ENCODE data around the gene DAAM2. TPM values are rescaled to one million over a fixed set of nuclear protein-coding genes. Genes with fewer than 3 reads are reported as not detected.

DAAM2 gene
- total RNA-seq, 1 donor from 2014 or later, result 0.34 TPM

DNA sequence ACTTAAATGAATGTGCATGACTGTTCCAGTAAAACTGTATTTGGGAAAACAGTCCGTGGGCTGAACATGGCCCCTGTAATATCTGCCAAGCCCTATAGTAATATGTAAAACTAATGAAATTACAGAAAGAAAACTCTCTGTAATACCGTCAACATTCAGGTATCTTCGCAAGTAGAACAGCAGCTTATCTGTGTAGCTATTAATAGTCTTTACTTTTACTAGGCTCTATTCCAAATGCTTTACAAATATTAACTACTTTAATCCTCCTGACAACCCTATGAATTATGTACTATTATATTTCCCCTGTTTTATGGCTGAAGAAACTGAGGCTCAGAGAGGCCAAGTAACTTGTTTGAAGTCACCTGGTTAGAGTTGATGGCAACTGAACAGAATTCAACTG is 57.1 kb downstream of the DAAM2 start:
- DNase-seq, result no peak

DNA sequence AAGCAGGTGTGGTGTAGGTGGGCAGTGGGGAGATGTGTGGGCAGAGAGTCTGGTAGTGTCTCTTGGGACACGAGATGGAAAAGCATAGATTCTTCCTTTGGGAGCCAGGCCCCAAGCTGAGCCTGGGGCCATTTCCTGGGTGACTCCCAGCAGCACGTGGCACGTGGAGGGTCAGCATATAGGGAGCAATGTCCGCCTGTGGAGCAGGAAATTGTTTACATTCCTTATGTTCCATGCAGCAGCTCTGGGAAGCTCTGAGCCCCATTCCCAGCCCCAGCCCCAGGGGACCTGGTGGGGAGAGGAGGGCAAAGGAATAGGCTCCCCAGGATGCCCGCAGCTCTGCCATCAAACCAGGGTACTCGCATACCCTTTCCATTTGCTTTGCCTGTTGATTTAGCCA is 57.6 kb downstream of the DAAM2 start:
- no peak for DNase-seq

DNA sequence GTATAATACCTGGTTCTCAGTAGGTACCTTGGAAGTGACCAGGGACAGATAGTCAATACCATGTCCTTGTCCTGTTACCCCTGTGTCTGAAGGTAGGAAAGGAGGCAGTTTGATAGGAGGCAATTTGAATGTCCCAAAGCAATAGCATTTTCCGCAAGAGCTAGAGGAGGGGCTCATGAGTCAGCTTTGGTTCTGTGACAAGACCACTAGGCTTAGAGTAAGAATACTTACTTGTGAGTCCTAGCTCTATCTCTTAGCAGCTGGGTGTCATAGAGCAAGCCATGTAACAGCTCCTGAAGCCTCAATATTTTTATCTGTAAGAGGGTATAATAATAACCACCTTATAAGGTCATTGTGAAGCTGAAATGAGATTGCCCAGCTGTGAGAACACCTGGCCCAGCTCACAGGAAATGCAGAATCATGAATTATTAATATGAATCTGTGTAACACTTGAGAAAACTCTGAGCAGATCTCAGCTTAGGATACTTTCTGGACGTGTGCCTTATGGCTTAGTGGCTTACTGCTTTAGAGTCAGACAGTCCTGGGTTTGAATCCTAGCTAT is 58.6 kb downstream of the DAAM2 start:
- no peak for DNase-seq

DNA sequence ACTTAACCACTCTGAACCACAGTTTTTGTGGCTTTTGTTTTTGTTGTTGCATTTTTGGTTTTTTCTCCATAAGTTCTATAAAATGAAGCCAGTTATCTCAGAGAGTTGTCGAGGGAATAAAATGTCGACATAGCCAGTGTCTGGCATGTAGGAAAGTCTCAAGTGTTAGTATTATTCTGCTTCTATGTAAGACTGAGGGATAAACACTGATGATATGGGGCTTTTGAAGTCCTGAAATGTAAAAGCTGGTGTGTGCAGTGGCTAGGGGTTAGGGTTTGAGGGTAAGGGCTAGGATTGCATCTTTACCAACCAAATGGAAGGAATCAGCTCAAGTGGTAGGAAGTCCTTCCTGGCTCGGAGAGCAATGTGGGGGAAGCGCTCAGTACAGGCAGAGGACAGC is 59.2 kb downstream of the DAAM2 start:
- DNase-seq, result no peak

DNA sequence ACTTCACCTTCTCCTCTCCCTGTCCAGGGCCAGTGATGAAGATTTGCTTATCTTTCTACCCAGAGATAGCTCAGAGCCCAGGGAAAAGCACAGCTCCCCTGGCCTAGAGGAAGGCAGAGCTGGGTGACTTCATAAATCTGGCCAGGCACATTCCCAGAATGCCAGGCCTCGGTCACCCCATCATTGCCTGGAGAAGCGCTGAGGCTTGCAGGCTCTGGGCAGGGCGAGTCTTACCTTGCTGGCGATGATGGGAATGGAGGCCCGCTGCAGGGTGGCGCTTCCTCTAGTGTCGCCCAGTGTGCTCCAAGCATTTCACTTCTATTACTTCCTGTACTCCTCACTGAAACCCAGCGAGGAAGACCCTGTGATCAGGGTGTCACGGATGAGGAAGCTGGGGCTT is 60.1 kb downstream of the DAAM2 start:
- no peak for DNase-seq

DNA sequence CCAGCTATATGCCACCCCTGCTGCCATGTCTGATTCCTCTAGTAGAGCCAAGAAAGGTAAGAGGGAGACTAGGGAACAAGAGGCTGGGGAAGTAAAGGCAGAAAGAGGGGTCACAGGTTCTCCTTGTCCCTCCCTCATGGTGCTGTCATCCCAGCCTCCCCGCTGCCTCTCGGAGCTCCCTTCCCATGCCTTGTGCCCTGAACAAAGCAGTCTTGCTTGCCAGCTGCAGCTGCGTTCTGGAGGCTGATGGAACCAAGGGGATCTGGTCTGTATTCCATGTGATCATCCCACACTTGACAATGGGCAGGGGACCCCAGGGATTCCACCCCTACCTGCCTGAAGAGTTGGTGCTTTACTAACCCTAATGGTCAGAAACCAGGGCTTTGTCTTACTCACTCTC is 61.4 kb downstream of the DAAM2 start:
- no peak for DNase-seq

DNA sequence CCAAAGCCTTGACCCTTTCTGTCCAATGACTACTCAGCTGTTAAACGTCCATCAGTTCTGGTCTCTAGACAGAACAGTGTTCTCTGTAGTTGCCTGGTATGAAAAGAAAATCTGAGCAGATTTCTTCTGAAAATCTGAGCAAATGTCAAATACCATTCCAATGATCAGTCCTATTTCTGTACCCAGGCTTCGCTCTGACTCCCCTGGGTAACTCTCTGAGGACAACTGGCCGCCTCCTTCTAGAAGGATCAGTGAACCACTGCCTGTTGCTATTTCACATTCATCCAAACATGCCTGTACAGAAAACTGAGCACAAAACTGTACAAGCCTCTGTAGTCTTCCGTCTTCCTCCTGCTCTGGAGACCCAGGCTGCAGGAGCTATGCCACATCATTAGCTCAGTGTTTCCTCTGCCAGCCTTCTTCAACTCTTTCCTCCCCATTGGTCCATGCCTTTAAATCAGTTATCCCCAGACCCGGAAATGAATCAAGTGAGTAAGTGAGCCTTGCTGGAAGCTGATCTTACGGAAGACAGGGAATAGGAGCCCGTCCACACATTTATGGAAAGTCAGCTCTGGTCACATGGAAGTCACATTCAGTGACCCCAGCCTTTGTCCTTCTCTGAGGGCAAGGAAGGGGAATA is 63.3 kb downstream of the DAAM2 start:
- DNase-seq, result no peak

DNA sequence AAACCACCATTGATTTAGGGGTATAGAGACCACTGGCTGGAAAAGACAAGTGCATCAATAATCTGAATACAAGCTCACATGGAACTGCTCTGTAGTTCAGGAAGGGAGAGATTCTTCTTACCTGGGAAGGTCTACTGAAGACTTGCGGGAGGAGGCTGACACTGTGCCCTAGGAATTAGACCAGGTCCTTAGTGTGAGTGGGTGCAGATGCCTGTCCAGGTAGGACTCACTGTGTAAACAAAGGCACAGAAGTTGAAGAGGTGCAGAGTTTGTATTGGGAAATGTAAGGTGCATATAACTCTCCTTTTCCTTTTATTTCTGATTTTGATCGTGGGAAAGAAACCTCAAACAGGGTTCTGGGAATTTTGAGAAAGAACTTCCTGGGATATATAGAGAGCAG is 66.8 kb downstream of the DAAM2 start:
- DNase-seq, result no peak

DNA sequence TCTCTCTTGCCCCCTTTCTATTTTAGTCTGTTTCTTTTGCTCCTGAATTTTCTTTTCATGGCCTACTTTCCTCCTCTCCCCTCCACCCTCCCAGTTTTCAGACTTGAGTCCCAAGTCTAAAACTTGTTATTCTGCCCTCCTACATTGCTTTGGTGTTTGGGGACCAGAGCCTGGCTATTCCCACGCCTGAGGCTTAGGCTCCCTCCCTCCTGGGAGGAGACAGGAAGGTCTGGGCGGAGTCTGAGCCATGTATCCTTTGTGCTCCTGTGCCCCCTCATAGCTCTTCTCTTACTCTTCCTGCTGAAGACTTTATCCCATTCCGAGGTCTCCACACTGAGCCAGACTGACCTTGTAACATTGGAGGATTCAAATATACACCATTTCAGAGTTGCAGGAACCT is 69.5 kb downstream of the DAAM2 start:
- DNase-seq, result no peak

DNA sequence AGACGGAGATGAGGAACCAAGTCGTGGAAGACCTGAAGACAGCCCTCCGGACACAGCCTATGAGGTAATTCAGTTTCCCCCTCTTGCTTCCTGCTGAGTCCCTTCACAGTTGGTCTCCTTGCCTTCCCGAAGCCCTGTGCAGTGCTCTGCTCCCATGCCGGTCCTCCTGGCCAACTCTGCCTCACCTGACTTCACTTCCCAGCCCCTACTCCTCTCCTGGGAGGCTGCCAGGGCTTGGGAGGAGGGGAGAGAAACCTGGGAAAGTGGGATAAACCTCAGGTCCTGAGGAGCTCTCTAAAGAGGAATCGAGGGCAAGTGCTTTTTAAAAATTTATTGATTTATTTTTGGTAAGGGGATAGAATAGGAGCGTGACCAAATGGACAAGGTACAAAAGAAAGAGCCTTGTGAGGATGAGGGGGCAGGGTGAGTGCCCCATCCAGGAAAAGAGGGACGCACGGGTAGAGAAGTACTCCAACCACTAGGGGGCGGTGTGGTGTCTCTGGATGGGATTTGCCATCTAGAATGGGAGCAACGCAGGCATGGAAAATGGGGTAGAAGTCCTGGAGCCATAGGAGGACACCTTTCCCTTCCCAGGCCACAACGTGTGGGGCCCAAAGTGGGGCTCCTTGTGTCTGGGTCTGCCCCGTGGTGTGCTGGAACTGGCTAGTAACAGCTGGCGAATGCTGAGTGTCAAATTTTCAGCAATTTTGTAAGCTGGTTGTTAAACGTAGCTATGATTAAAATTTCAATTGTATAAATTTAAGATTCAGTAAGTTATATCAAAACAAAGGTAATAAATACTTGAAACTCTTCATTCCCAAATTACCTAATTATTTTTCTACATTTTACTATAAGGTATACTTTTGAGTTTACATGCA is 73.1 kb downstream of the DAAM2 start:
- peak; percentile 83 for DNase-seq

DNA sequence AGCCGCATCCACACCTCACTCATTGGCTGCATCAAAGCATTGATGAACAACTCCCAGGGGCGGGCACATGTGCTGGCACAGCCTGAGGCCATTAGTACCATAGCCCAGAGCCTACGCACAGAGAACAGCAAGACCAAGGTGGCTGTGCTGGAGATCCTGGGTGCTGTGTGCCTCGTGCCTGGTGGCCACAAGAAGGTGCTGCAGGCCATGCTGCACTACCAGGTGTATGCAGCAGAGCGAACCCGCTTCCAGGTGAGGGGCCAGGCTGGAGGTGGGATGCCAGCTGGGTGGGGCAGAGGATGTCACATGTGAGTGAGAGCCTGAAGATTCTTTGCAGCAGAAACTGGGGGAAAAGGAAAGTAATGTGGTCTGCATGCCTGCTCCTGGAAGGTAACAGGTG is 75.4 kb downstream of the DAAM2 start:
- no peak for DNase-seq

DNA sequence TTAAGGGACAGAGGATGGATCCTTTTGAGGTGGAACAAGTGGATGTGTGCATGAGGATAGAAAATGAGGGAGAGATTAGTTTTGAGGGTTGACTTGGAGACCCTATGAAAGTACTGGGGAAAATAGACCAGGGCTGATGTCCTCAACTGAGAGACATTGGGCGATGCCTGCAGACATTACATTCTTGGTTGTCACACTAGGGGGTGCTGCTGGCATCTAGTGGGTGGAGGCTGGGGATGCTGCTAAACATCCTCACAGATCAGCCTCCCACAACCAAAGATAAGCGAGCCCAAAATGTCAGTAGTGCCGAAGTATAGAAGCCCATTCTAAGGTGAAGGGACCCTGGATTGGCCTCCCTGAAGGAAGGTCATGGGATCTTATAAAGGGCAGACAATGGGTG is 78.8 kb downstream of the DAAM2 start:
- DNase-seq, result no peak

DNA sequence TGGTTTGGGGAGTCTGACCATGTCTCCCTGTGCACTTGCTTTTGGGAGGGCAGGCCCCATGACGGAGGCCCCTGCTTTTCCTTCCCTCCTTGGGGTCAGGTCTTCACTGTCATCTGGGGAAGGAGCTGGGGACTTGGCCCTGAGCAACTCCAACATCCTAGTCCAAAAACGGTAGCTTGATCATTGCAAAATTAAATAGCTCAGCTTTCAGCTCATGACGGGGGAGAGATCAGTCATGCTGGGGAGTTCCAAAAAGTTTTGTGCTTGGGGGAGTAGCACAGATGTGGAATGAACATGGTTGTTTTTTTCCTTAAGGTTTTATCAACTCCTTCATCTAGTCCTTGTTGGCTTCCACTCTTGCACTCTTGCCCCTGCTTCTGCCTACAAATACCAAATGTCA is 81.3 kb downstream of the DAAM2 start:
- no peak for DNase-seq

DNA sequence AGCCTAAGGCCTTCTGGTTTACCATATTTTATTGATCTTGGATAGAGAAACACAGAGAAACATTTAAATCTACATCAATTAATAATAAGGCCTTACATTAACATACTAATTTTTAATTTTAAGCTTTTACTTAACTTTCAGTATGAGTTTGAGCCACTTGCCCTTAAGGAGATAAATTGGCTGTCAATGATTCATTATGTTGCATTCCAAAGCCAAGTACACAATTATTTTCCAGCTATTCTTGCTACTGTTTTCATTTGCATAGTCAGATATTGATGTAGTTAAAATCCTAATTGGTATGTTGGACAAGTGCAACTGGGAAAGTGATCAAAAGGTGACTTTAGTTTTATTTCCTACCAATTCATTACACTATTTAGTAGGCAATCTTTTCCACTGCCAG is 83.9 kb downstream of the DAAM2 start:
- no peak for DNase-seq

DNA sequence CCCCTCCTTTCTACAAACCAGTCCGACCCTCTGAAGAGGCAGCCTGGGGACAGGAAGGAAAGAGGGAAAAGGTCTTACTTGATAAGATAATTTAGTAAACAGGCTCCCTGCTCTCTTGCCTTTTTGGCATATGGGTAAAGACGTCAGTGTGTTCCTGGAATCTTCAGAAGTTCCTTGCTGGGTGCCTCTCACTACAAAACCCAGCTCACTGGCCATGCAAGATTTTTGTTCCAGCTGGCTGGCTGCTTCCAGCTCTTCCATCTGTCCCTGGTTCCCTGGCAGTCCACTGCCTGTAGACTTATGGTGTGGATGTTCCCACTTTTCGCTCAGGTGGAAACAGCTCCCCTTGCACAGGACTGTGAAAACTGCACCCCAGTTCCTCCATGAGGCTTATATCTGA is 84.7 kb downstream of the DAAM2 start:
- DNase-seq, result no peak

DNA sequence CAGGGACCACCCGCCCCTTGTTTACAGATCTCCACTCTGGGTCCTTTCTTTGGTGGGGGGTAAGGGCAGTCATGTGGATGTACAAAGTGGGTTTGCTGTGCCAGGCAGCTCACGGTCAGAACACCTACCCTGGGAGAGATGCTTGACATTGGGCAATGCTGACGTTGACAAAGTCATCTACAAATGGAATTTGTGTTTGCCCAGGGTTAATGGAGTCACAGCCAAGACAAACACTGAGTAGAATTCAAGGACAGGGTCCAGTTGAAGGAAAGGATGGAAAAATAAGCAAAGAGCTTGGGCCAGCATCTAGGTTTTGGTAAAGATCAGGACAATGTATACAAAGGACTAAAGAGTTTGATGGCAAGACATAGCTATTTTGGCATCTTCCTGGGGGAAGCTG is 87.4 kb downstream of the DAAM2 start:
- DNase-seq, result no peak

DNA sequence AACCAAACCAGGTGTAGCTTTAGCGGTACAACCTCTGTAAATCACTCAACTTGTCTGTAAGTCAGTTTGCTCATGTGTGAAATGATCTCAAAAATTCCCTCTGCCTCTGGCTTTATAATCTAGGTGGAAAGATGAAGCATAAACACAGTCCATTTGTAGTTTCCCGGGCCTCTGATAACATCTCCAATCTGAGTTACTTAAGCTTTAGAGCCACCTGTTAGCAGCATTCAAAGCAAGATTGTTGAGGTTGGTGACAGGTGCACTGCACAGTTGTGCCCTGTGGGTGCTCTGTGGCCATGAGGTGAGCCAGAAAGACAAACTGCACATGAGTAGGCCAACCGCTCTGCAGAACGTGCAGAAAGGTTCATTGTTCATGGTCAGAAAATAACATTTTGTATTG is 88.4 kb downstream of the DAAM2 start:
- no peak for DNase-seq

DNA sequence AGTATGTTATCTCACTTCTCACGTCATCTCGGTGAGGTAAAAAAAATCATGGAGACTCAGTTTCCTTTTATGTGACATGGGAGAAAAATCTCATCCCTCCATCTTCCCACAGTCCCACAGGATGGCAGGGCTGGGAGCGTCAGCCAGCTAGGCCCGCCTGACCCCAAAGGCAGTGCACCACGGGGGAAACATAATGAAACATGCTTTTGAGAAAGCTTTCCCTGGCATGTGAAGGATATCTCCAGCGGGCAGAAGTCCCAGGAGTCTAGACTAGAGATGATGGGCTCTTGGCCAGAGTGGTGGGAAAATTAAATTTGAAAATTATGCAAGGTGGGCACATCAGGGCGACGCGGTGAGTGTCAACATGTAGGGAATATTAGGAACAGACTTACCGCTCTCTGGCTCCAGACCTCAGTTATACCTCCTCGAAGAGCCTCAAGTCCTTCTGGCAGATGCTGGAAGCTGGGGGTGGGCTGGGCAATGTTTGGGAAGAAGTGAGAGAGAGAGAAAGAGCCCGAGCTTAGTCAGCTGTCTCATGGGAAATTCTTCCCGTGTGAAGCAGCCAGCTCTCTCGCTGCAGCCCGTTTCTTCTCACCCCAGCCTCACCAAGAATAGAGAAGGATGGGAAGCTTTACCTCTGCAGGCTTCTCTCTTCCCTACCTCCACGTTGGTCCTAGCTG is 89.8 kb downstream of the DAAM2 start:
- DNase-seq, result no peak

DNA sequence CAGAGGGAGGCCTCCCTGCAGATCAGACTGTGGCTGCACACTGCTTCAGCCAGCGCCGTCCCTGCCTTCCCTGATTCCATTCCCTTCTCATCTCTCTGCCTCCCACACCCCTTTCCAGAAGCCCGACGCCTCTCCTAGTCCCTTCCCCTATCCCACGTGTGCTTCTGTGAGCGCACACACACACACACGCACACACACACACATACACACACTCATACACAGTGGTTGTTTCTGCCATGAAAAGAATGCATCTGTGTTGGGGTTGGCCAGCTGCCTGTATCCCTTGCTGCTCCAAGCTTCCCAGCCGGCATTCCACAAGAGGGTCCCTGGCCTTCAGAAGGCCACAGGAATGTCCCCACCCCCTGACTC is 90.3 kb downstream of the DAAM2 start:
- peak; percentile 82 for DNase-seq

DNA sequence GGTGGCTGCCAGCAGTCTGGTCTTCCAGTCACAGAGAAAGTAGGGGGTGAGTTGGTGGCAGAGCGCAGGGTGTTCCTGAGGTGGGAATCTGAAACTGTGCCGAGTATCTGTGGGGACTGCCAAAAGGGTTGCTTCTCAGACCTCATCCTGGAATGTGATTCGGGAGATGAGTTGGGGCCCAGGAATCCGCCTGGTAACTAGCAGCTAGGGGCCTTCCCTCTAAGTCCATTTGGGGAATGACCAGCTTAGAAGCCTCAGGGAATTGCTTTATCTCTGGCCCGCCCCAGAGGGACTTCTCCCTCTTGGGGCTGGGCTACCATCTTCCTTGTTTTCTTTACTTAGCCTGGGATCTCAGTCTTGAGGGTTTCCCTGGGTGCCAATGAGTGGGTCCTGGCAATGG is 92.5 kb downstream of the DAAM2 start:
- no peak for DNase-seq

DNA sequence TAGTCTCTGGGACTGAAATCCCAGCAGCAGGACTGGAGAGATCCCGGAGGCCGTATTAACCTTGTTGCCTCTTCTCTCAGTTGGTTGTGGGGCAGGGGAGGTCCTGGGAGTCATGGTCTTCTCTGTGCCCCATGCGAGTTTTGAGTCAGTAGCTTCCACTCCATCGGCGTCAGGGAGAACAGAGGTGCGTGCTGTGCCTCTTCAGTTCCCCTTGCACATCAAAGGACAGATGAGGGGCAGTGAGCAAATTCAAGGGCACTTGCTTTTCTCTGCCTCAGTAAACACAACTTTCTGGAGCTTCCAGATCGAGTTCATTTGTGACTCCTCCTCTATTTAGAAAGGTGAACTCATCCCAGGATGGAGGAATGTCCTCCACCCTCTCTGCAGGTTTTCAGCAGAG is 93.5 kb downstream of the DAAM2 start:
- no peak for DNase-seq

DNA sequence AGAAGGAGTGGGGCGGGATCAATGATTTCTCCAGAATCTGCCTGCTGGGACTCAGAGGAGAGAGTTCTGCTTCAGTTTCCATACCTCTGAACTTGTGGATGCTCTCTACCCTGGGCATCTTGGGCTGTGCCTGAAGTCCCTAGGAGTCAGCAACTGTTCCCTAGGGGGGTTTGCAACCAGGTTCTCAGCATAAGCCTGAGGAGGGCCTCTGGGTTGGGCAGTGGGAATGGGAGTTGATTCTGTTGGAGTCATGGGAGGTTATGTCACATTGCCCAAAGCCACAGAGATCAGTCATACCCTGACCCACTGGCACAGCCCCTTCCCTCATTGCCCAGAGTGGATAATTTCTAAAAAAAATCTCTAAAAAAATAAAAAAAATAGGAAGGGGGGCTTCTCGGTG is 94.7 kb downstream of the DAAM2 start:
- DNase-seq, result no peak

DNA sequence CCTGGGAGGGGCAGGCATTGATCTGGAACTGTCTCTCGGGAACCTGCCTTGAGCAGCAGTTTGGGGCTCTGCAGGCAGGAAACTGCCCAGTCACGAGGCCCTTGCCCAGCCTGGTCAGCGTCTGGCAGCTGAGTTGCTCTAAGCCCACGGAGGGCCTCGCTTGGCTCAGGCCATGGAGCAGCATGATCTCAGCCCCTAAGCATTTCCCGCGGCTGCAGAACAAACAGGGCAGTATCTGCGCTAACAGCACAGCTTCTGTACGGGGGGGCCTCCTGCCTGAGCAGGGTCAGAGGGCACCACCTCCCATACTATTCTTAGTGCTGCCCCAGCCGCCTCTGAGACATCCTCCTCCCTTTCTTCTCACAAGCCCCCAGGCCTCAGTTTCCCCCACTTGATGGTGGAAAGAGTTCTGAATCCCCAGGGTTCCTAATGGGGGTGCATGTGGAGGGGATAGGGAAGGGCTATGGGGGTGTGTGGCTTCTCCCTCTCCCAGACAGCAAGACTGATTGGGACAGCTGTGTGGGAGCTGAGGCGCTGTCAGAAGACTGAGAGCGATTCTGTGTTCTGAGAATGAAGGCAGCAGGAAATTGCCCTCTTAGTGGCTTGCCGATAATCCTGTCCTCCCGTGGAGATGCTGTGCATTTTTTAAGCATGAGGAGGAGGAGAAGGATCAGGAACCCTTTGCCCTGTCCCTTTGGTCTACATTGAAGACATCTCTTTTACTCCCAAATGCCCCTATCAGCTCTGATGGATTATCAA is 95.7 kb downstream of the DAAM2 start:
- peak; percentile 95 for DNase-seq

All from dermis blood vessel endothelial cell (primary cell).